Peyer's patch (tissue), 4 donors: Measurements from ENCODE around the gene HNRNPH2.

Source experiments
- CTCF ChIP-seq, 6 experiments: fragments of 450-650 bp in 4 of 6; fragments of 200-600 bp in 2 of 6; sonication (generic) in 1 of 6; IDR thresholded peaks; one replicate each; pipeline ENCODE4 v1.5.1; 2017 to 2019; ENCODE audit warnings: antibody characterized with exemption in 6 of 6, mild to moderate bottlenecking in 3 of 6, moderate library complexity in 1 of 6
- POLR2A ChIP-seq, 2 donors: fragments of 450-650 bp; IDR thresholded peaks; one replicate each; pipeline ENCODE4 v1.5.1; 2017; ENCODE audit warnings: antibody characterized with exemption in 2 of 2, mild to moderate bottlenecking in 2 of 2, moderate library complexity in 2 of 2

- TF ChIP-seq CTCF (IDR thresholded peaks at IDR 0.05) (no peak), POLR2A (IDR thresholded peaks at IDR 0.05) (no peak)
Observed at GRCh38 chrX:101411984-101412383, 4.0 kb downstream of the HNRNPH2 start.
